Ishikawa (cell line): Measurements from ENCODE around the gene MITF.

Source experiments
- CEBPB ChIP-seq: IDR thresholded peaks from 2 replicates; pipeline ENCODE4 v1.6.1; 2012
- CREB1 ChIP-seq: IDR thresholded peaks from 2 replicates; pipeline ENCODE4 v1.6.1; 2012; ENCODE audit warnings: low read depth
- EGR1 ChIP-seq: IDR thresholded peaks from 2 replicates; pipeline ENCODE4 v1.6.1; 2012
- EP300 ChIP-seq: IDR thresholded peaks from 2 replicates; pipeline ENCODE4 v1.6.1; 2012; ENCODE audit warnings: borderline replicate concordance
- FOXM1 ChIP-seq: IDR thresholded peaks from 2 replicates; pipeline ENCODE4 v1.6.1; 2012; ENCODE audit warnings: low read depth, borderline replicate concordance
- NFIC ChIP-seq: IDR thresholded peaks from 2 replicates; pipeline ENCODE4 v1.6.1; 2012
- RAD21 ChIP-seq: IDR thresholded peaks from 2 replicates; pipeline ENCODE4 v1.6.1; 2012; ENCODE audit warnings: low read depth
- TAF1 ChIP-seq: IDR thresholded peaks from 2 replicates; pipeline ENCODE4 v1.6.1; 2012; ENCODE audit warnings: low read depth, mild to moderate bottlenecking
- TCF12 ChIP-seq: IDR thresholded peaks from 2 replicates; pipeline ENCODE4 v1.6.1; 2012; ENCODE audit warnings: low read depth
- TEAD4 ChIP-seq: IDR thresholded peaks from 2 replicates; pipeline ENCODE4 v1.6.1; 2012
- YY1 ChIP-seq: IDR thresholded peaks from 2 replicates; pipeline ENCODE4 v1.6.1; 2012; ENCODE audit warnings: low read depth
- ZBTB7A ChIP-seq: IDR thresholded peaks from 2 replicates; pipeline ENCODE4 v1.6.1; 2012; ENCODE audit warnings: low read depth
- TF ChIP-seq, protein P1 (sequence below): IDR thresholded peaks from 2 replicates; pipeline ENCODE4 v1.6.1; 2012
- TF ChIP-seq, protein P2 (sequence below): IDR thresholded peaks from 2 replicates; pipeline ENCODE4 v1.6.1; 2012; ENCODE audit warnings: low read depth, mild to moderate bottlenecking
- TF ChIP-seq, protein P3 (sequence below): IDR thresholded peaks from 2 replicates; pipeline ENCODE4 v1.6.1; 2012

The MITF gene

DNA sequence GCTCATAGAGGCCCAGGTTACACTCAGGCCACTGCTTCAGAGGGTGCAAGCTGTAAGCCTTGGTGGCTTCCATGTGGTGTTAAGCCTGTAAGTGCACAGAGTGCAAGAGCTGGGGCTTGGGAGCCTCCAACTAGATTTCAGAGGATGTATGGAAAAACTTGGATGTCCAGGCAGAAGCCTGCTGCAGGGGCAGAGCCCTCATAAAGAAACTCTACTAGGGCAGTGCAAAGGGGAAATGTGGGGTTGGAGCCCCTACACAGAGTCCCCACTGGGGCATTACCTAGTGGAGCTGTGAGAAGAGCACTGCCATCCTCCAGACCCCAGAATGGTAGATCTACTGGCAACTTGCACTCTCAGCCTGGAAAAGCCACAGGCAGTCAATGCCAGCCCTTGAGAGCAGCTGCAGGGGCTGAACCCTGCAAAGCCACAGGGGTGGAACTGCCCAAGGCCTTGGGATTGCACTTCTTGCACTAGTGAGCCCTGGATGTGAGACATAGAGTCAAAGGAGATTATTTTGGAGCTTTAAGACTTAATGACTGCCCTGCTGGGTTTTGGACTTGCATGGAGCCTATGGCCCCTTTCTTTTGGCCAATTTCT, 14.0 kb downstream of the MITF start:
- no peak for TF ChIP-seq FOXM1
- TF ChIP-seq, protein P1, sequence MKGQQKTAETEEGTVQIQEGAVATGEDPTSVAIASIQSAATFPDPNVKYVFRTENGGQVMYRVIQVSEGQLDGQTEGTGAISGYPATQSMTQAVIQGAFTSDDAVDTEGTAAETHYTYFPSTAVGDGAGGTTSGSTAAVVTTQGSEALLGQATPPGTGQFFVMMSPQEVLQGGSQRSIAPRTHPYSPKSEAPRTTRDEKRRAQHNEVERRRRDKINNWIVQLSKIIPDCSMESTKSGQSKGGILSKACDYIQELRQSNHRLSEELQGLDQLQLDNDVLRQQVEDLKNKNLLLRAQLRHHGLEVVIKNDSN = no peak
- no peak for TF ChIP-seq NFIC
- no peak for TF ChIP-seq EGR1
- no peak for TF ChIP-seq TCF12
- no peak for TF ChIP-seq ZBTB7A
- no peak for TF ChIP-seq CREB1
- TF ChIP-seq YY1 = no peak
- TF ChIP-seq, protein P2, sequence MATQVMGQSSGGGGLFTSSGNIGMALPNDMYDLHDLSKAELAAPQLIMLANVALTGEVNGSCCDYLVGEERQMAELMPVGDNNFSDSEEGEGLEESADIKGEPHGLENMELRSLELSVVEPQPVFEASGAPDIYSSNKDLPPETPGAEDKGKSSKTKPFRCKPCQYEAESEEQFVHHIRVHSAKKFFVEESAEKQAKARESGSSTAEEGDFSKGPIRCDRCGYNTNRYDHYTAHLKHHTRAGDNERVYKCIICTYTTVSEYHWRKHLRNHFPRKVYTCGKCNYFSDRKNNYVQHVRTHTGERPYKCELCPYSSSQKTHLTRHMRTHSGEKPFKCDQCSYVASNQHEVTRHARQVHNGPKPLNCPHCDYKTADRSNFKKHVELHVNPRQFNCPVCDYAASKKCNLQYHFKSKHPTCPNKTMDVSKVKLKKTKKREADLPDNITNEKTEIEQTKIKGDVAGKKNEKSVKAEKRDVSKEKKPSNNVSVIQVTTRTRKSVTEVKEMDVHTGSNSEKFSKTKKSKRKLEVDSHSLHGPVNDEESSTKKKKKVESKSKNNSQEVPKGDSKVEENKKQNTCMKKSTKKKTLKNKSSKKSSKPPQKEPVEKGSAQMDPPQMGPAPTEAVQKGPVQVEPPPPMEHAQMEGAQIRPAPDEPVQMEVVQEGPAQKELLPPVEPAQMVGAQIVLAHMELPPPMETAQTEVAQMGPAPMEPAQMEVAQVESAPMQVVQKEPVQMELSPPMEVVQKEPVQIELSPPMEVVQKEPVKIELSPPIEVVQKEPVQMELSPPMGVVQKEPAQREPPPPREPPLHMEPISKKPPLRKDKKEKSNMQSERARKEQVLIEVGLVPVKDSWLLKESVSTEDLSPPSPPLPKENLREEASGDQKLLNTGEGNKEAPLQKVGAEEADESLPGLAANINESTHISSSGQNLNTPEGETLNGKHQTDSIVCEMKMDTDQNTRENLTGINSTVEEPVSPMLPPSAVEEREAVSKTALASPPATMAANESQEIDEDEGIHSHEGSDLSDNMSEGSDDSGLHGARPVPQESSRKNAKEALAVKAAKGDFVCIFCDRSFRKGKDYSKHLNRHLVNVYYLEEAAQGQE = no peak
- no peak for TF ChIP-seq RAD21

DNA sequence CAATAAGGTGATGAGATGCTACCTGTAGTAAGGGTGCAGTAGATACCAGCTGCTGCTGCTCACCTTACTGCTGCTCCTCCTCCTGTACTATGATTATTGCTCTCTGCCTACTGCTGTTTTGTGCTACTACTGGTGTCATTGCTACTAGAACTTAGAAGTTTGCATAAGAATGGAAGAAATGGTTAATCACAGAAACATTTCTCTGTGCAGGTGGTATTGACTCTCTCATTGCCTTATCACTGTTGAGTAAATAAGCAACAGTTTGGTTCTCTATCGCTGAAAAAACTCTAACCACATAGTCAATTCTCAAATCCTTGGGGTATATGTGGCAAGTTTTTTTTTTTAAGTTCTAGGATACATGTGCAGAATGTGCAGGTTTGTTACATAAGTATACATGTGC, 16.5 kb downstream of the MITF start:
- TF ChIP-seq EGR1 (no peak), ZBTB7A (no peak)

DNA sequence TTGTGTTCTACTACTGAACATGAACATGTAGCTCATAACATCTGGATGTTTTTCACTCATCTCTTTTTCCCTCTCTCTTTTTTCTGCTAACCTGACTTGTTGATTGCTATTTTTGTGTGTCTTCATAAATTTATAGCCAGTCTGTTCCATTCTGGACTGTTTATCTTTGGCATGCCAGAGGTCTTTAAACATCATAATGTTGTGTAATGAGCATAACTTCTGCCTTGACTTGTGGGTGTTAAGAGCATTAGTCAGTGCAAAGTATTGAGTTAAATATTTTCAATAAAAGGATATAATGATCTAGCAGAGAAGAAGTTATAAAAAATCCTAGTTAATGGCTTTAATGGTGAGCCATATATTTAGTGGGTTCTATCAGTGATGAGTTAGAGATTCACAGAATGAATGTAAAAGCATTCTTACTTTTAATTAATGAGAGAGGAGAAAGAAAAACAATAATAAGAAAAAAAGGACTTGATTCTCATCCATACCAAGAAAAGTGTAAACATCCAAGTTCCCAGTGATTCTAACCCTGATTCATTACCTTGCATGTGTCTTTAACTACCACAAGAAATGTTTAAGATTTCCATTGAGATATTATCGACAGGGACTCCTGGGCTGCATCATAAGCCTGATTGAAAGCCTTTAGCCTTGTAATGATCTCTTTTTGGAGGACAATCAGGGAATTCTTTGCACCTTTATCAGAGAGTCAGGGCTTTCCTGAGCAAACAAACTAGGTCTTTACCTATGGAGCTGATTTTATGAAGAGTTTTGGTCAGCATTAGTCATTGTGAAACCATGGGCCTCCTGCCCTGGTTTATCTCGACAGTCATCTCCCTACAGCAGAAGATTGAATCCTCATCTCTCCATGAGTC, 22.9 kb downstream of the MITF start:
- TF ChIP-seq CREB1 (no peak), EP300 (no peak), CEBPB (no peak), NFIC (no peak), YY1 (no peak), EGR1 (no peak), TCF12 (no peak), TEAD4 (no peak), RAD21 (no peak), FOXM1 (no peak), ZBTB7A (no peak), TAF1 (no peak)
- TF ChIP-seq, protein P2 = no peak
- TF ChIP-seq, protein P1 = no peak
- TF ChIP-seq, protein P3, sequence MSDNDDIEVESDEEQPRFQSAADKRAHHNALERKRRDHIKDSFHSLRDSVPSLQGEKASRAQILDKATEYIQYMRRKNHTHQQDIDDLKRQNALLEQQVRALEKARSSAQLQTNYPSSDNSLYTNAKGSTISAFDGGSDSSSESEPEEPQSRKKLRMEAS = no peak

DNA sequence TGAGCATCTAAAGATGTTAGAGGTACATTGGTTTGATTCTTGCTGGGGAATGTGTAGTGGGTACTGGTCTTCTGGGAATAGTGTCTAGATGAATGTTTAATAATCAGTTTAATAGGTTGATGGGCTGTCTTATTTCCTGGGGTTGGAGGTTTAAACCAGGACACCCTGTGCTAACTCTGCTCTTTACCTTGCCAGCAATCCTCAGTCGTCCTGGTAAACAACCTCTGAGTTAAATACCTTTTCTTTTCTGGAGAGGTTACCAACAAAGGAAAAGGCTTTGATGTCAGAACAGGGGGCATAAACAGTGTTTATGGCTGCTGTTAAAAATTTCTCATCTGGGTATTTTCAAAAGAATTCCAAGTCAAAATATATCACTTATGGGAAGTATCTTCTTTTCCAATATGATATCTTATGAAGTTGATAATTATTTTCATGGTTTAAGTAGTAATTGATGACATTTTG, 23.5 kb downstream of the MITF start:
- no peak for TF ChIP-seq CEBPB
- no peak for TF ChIP-seq EP300
- no peak for TF ChIP-seq NFIC
- no peak for TF ChIP-seq ZBTB7A
- no peak for TF ChIP-seq RAD21
- TF ChIP-seq FOXM1 = no peak
- TF ChIP-seq, protein P3 = no peak
- no peak for TF ChIP-seq CREB1
- TF ChIP-seq, protein P1 = no peak
- no peak for TF ChIP-seq TEAD4
- TF ChIP-seq, protein P2 = no peak
- TF ChIP-seq TAF1 = no peak
- no peak for TF ChIP-seq EGR1
- TF ChIP-seq YY1 = no peak
